GM21360 (cell line): Measurements from ENCODE around the gene SLC17A9.

Experiments used
- ATAC-seq: cut with Tn5 transposase; IDR thresholded peaks from one replicate; pipeline ENCODE4 v1.9.1; 2021; ENCODE audit warnings: mild to moderate bottlenecking, moderate library complexity; ENCODE audit not compliant: unreplicated experiment

The SLC17A9 gene

GRCh38 chr20:62952373-62952967 is at the start of gene SLC17A9:
Gene SLC17A9, plus strand, starts transcription at chr20:62952709. Its CDS starts 122 bp downstream, at chr20:62952831.
- peak; percentile 48 for ATAC-seq

GRCh38 chr20:62902926-62903615 is 49.4 kb upstream of the SLC17A9 start:
- no peak for ATAC-seq

- no peak for ATAC-seq
Measured at GRCh38 chr20:62905536-62906117, 46.9 kb upstream of the SLC17A9 start.

GRCh38 chr20:62906209-62906608 is 46.3 kb upstream of the SLC17A9 start:
- ATAC-seq: no peak

- no peak for ATAC-seq
Measured at GRCh38 chr20:62906647-62907375, 45.7 kb upstream of the SLC17A9 start.

GRCh38 chr20:62907384-62908317 is 44.9 kb upstream of the SLC17A9 start:
- ATAC-seq: no peak

GRCh38 chr20:62908971-62909791 is 43.3 kb upstream of the SLC17A9 start:
- no peak for ATAC-seq

- no peak for ATAC-seq
Measured at GRCh38 chr20:62910217-62910766, 42.2 kb upstream of the SLC17A9 start.

- no peak for ATAC-seq
Measured at GRCh38 chr20:62910777-62911497, 41.6 kb upstream of the SLC17A9 start.

GRCh38 chr20:62911701-62912280 is 40.7 kb upstream of the SLC17A9 start:
- no peak for ATAC-seq

GRCh38 chr20:62913043-62913630 is 39.4 kb upstream of the SLC17A9 start:
- no peak for ATAC-seq

GRCh38 chr20:62914436-62914835 is 38.1 kb upstream of the SLC17A9 start:
- no peak for ATAC-seq

- ATAC-seq: no peak
Measured at GRCh38 chr20:62914970-62915457, 37.5 kb upstream of the SLC17A9 start.

GRCh38 chr20:62916703-62917476 is 35.6 kb upstream of the SLC17A9 start:
- no peak for ATAC-seq

- no peak for ATAC-seq
Measured at GRCh38 chr20:62917720-62918119, 34.8 kb upstream of the SLC17A9 start.

GRCh38 chr20:62918147-62918546 is 34.4 kb upstream of the SLC17A9 start:
- peak; percentile 45 for ATAC-seq

- no peak for ATAC-seq
Measured at GRCh38 chr20:62918831-62919230, 33.7 kb upstream of the SLC17A9 start.
